ENCODE results near the gene UCN.
A peak's percentile ranks its signal among the peaks of the same experiment; 100 is the strongest.

- TF ChIP-seq MAX (IDR thresholded peaks at IDR 0.05; ENCODE audit: insufficient read depth, insufficient read length), result no peak
- peak; percentile 66 for TF ChIP-seq CTCF (IDR thresholded peaks at IDR 0.05; ENCODE audit: extremely low read depth in 1 of 2, insufficient read depth in 1 of 2, low read depth in 1 of 2, low read length in 2 of 2)
- no peak for TF ChIP-seq POLR2AphosphoS5 (IDR thresholded peaks at IDR 0.05; ENCODE audit: insufficient read depth, low read depth, low read length)
- TF ChIP-seq EZH2 (IDR thresholded peaks at IDR 0.05; ENCODE audit: borderline replicate concordance, low read depth, low read length, severe bottlenecking), result no peak
- TF ChIP-seq POLR2A (IDR thresholded peaks at IDR 0.05; ENCODE audit: low read depth, low read length), result no peak
- TF ChIP-seq JUN (IDR thresholded peaks at IDR 0.05; ENCODE audit: borderline replicate concordance, insufficient read depth, insufficient read length, low read depth), result no peak
Observed at GRCh38 chr2:27303093-27304025, 4.9 kb downstream of the UCN start.

Measured in endothelial cell of umbilical vein (primary cell).